ENCODE measurements around the gene MMP2. TPM values are rescaled to one million over a fixed set of nuclear protein-coding genes. Genes with fewer than 3 reads are reported as not detected.

The MMP2 gene
- total RNA-seq, 1 donor from 2014 or later = 178 TPM

DNA sequence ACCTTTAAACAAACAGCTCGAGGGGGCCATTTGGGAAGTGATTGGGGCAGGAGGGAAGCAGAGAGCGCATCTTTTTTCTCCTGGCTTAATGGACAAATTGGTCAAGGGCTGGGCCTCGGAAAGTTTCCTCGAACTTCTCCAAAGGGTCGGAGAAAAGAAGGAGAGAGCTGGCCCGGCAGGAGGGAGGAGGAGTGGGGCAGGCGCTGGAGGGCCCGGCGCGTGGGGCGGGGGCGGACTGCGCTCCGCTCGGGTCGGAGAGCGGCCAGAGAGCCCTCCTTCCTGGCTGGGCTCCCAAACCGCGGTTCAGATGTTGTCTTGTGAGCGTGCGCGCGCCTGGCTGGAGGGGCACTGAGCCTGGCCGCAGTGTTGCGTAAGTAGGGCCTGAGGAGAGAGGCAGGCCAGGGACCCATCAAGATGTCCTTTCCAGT, 1.2 kb downstream of the MMP2 start:
- H3K27ac ChIP-seq = peak overlapping the region; percentile 81
- ATAC-seq (peak; percentile 76 to 81), DNase-seq (peak; percentile 80)
- peaks cover 18% of the 10 kb centered on the region for H3K4me1 ChIP-seq
- peaks cover 13% of the 10 kb centered on the region for H3K36me3 ChIP-seq
- H3K27me3 ChIP-seq (ENCODE audit: low read depth) = peaks cover 11% of the 10 kb centered on the region
- TF ChIP-seq, protein P1, sequence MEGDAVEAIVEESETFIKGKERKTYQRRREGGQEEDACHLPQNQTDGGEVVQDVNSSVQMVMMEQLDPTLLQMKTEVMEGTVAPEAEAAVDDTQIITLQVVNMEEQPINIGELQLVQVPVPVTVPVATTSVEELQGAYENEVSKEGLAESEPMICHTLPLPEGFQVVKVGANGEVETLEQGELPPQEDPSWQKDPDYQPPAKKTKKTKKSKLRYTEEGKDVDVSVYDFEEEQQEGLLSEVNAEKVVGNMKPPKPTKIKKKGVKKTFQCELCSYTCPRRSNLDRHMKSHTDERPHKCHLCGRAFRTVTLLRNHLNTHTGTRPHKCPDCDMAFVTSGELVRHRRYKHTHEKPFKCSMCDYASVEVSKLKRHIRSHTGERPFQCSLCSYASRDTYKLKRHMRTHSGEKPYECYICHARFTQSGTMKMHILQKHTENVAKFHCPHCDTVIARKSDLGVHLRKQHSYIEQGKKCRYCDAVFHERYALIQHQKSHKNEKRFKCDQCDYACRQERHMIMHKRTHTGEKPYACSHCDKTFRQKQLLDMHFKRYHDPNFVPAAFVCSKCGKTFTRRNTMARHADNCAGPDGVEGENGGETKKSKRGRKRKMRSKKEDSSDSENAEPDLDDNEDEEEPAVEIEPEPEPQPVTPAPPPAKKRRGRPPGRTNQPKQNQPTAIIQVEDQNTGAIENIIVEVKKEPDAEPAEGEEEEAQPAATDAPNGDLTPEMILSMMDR (IDR thresholded peaks at IDR 0.05) = no peak
- no peaks in the 10 kb centered on the region for H3K9me3 ChIP-seq
- H3K4me3 ChIP-seq = peak overlapping the region; percentile 57
- intact Hi-C loops (cut with DNase I) = no loop called here

DNA sequence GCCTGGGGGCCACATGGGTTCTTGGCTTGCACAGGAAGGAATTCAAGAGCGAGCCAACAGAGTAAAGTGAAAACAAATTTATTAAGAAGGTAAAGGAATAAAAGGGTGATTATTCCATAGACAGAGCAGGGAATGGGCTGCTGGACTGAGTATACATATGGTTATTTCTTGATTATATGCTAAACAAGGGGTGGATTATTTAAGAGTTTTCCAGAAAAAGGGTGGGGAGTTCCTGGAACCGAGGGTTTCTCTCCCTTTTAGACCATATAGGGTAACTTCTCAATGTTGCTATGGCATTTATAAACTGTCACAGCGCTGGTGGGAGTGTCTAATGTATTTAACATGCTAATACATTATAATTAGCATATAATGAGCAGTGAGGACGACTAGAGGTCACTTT, 2.0 kb downstream of the MMP2 start:
- Histone ChIP-seq H3K27me3 (ENCODE audit: low read depth) (peaks cover 11% of the 10 kb centered on the region), H3K27ac (no peak overlapping the region), H3K4me1 (peaks cover 18% of the 10 kb centered on the region), H3K9me3 (no peaks in the 10 kb centered on the region), H3K4me3 (peak overlapping the region; percentile 57), H3K36me3 (peaks cover 13% of the 10 kb centered on the region)
- TF ChIP-seq, protein P1 (IDR thresholded peaks at IDR 0.05) = no peak
- DNase-seq (no peak), ATAC-seq (no peak)
- intact Hi-C loops (cut with DNase I) = no loop called here

DNA sequence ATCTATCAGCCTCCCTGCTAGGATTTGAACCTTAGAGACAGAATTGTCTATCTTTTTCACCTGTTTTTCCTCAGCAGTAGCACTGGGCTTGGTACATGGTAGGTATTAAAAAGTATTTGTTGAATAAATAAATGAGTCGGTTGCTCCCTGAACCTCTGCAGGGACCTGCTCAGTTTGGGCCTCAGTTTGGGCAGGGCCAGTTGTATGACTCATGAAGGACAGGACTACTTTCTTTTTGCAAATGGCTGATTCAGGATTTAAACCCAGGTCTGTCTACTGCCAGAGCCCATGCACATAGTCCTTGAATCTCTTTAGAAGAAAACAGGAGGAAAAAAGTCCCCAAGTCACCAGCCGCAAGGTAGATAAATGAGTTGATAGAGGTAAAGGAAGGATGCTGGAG, 3.1 kb downstream of the MMP2 start:
- DNase-seq (no peak), ATAC-seq (no peak)
- H3K9me3 ChIP-seq = no peaks in the 10 kb centered on the region
- peaks cover 18% of the 10 kb centered on the region for H3K4me1 ChIP-seq
- H3K27ac ChIP-seq = no peak overlapping the region
- TF ChIP-seq, protein P1 (IDR thresholded peaks at IDR 0.05) = no peak
- peaks cover 11% of the 10 kb centered on the region for H3K27me3 ChIP-seq (ENCODE audit: low read depth)
- H3K4me3 ChIP-seq = peak overlapping the region; percentile 57
- intact Hi-C loops (cut with DNase I) = no loop called here
- peaks cover 13% of the 10 kb centered on the region for H3K36me3 ChIP-seq

DNA sequence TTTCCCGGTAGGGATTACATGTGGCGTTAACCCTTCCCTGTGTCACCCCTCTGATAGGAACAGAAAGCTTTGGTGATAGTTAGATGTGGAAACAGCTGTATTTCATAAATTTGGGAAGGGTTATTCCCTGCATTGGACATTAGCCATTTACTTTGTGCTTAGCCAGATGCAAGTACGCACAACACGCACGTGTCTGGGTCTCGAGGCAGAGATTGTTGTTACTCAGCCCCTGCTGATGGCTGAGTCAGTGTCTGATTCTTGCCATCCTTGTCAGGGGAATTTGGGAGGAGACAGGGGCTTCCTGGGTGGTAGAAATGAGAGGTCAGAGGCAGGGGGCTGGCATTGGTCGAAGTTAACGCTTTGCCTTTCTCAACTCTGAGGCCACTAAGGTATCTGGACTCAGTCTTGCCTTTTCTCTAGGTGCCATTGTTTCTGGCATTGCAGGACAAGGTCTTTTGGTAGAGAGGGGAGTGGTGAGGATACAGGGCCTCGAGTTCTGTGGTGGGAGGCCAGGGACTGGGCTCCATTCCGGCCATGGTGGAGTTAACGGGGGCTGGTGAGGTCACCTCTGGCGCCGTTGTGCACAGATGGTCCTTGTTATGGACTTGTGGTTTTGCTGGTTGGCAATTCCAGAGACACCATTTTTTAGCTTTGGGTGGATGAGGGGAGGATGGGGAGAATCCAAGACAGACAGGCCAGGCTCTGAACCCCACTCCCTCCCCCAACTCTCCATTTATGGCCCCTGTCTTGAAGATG, 8.2 kb downstream of the MMP2 start:
- Histone ChIP-seq H3K27me3 (ENCODE audit: low read depth) (no peaks in the 10 kb centered on the region), H3K4me3 (no peak overlapping the region), H3K27ac (peak overlapping the region; percentile 31), H3K4me1 (peaks cover 7% of the 10 kb centered on the region), H3K36me3 (peaks cover 40% of the 10 kb centered on the region), H3K9me3 (no peaks in the 10 kb centered on the region)
- TF ChIP-seq, protein P1 (IDR thresholded peaks at IDR 0.05) = no peak
- intact Hi-C loops (cut with DNase I) = no loop called here
- DNase-seq (no peak), ATAC-seq (peak; percentile 26 to 35)

DNA sequence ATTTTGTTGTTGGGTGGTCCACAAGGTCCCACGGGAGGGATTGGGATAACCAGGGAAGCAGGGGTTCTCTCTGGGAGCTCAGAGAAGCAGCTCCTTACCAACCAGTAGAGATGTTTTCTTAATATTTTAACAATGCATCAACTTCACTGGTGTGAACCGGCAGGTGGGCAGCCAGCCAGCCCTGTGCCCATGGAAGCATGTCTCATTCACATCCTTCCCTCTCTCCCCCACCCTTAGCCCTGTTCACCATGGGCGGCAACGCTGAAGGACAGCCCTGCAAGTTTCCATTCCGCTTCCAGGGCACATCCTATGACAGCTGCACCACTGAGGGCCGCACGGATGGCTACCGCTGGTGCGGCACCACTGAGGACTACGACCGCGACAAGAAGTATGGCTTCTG, 9.3 kb downstream of the MMP2 start:
- DNase-seq = no peak
- intact Hi-C loops (cut with DNase I) = no loop called here

More for the DNA sequence above, 9.3 kb downstream of the MMP2 start:
- TF ChIP-seq, protein P1 (IDR thresholded peaks at IDR 0.05) = no peak
- ATAC-seq = no peak
- no peak overlapping the region for H3K27ac ChIP-seq
- H3K4me1 ChIP-seq = no peaks in the 10 kb centered on the region
- no peaks in the 10 kb centered on the region for H3K27me3 ChIP-seq (ENCODE audit: low read depth)
- no peak overlapping the region for H3K4me3 ChIP-seq
- H3K9me3 ChIP-seq = no peaks in the 10 kb centered on the region
- H3K36me3 ChIP-seq = peaks cover 39% of the 10 kb centered on the region
